ENCODE measurements around the gene ABCA1. TPM values are rescaled to one million over a fixed set of nuclear protein-coding genes. Genes with fewer than 3 reads are reported as not detected.
A peak's percentile ranks its signal among the peaks of the same experiment; 100 is the strongest.

The ABCA1 gene
- total RNA-seq, 2 experiments from 2014 or later: 14.1 to 16.9 TPM

- POLR2A ChIA-PET: no interaction called here
- H3K4me3 Mint-ChIP-seq: no peak overlapping the region
- H3K27me3 Mint-ChIP-seq: peaks cover 8% of the 10 kb centered on the region
- Histone ChIP-seq H3K4me3 (ENCODE audit: low read length) (no peak overlapping the region), H3K27me3 (ENCODE audit: control insufficient read depth in 1 of 2, insufficient read depth in 2 of 2, low read length in 2 of 2) (no peaks in the 10 kb centered on the region), H3K9me3 (ENCODE audit: control insufficient read depth in 1 of 2, insufficient read depth in 1 of 2, low read length in 2 of 2) (no peaks in the 10 kb centered on the region), H3K4me1 (ENCODE audit: insufficient read depth, low read length) (no peaks in the 10 kb centered on the region), H3K36me3 (ENCODE audit: insufficient read depth, low read length) (no peaks in the 10 kb centered on the region), H3K27ac (ENCODE audit: low read depth in 1 of 2, low read length in 2 of 2) (no peak overlapping the region)
- DNase-seq: no peak
- H3K4me1 Mint-ChIP-seq (ENCODE audit: low read depth): peaks cover 24% of the 10 kb centered on the region
- no peak overlapping the region for H3K27ac Mint-ChIP-seq
- peak; percentile 41 for ATAC-seq (ENCODE audit: poor library complexity)
- H3K36me3 Mint-ChIP-seq (ENCODE audit: low read depth): no peaks in the 10 kb centered on the region
- TF ChIP-seq CTCF (IDR thresholded peaks at IDR 0.05): no peak
- intact Hi-C loops (cut with DNase I, micrococcal nuclease): no loop called here
- CTCF ChIA-PET: interaction anchor here (2.0 kb wide), 1 partner anchor 48 kb away, joined by 5 read pairs; no protein-coding TSS in a partner anchor
- no peaks in the 10 kb centered on the region for H3K9me3 Mint-ChIP-seq
These were observed 46.4 kb upstream of the ABCA1 start for GRCh38 chr9:104974053-104974962.

- no peak for DNase-seq
- intact Hi-C loops (cut with DNase I, micrococcal nuclease): no loop called here
- Mint-ChIP-seq H3K27ac (no peak overlapping the region), H3K36me3 (ENCODE audit: low read depth) (no peaks in the 10 kb centered on the region), H3K27me3 (peaks cover 8% of the 10 kb centered on the region), H3K4me3 (no peak overlapping the region), H3K9me3 (no peaks in the 10 kb centered on the region), H3K4me1 (ENCODE audit: low read depth) (peaks cover 39% of the 10 kb centered on the region)
- H3K27ac ChIP-seq (ENCODE audit: low read depth in 1 of 2, low read length in 2 of 2): no peak overlapping the region
- CTCF ChIA-PET: interaction anchor here (2.0 kb wide), 1 partner anchor 46 kb away, joined by 5 read pairs; no protein-coding TSS in a partner anchor
- H3K4me3 ChIP-seq (ENCODE audit: low read length): no peak overlapping the region
- H3K36me3 ChIP-seq (ENCODE audit: insufficient read depth, low read length): no peaks in the 10 kb centered on the region
- peaks cover 14% of the 10 kb centered on the region for H3K4me1 ChIP-seq (ENCODE audit: insufficient read depth, low read length)
- no peaks in the 10 kb centered on the region for H3K27me3 ChIP-seq (ENCODE audit: control insufficient read depth in 1 of 2, insufficient read depth in 2 of 2, low read length in 2 of 2)
- POLR2A ChIA-PET: interaction anchor here (1.2 kb wide), 1 partner anchor 19 kb away, joined by 3 read pairs; no protein-coding TSS in a partner anchor
- TF ChIP-seq CTCF (IDR thresholded peaks at IDR 0.05): no peak
- no peaks in the 10 kb centered on the region for H3K9me3 ChIP-seq (ENCODE audit: control insufficient read depth in 1 of 2, insufficient read depth in 1 of 2, low read length in 2 of 2)
- no peak for ATAC-seq (ENCODE audit: poor library complexity)
These were observed 44.4 kb upstream of the ABCA1 start for GRCh38 chr9:104972242-104972866.

GRCh38 chr9:104971511-104971910, 43.6 kb upstream of the ABCA1 start:
- no peak for ATAC-seq (ENCODE audit: poor library complexity)
- CTCF ChIA-PET: no interaction called here
- intact Hi-C loops (cut with DNase I, micrococcal nuclease): no loop called here
- Mint-ChIP-seq H3K4me1 (ENCODE audit: low read depth) (peaks cover 39% of the 10 kb centered on the region), H3K9me3 (no peaks in the 10 kb centered on the region), H3K36me3 (ENCODE audit: low read depth) (no peaks in the 10 kb centered on the region), H3K27me3 (peaks cover 8% of the 10 kb centered on the region), H3K27ac (no peak overlapping the region), H3K4me3 (no peak overlapping the region)
- no peaks in the 10 kb centered on the region for H3K36me3 ChIP-seq (ENCODE audit: insufficient read depth, low read length)
- peaks cover 14% of the 10 kb centered on the region for H3K4me1 ChIP-seq (ENCODE audit: insufficient read depth, low read length)
- no peaks in the 10 kb centered on the region for H3K27me3 ChIP-seq (ENCODE audit: control insufficient read depth in 1 of 2, insufficient read depth in 2 of 2, low read length in 2 of 2)
- no peak overlapping the region for H3K27ac ChIP-seq (ENCODE audit: low read depth in 1 of 2, low read length in 2 of 2)
- DNase-seq: no peak
- TF ChIP-seq CTCF (IDR thresholded peaks at IDR 0.05): no peak
- POLR2A ChIA-PET: no interaction called here
- no peak overlapping the region for H3K4me3 ChIP-seq (ENCODE audit: low read length)
- no peaks in the 10 kb centered on the region for H3K9me3 ChIP-seq (ENCODE audit: control insufficient read depth in 1 of 2, insufficient read depth in 1 of 2, low read length in 2 of 2)
